GM12872 (cell line): ENCODE results near the gene TMPRSS6.

ENCODE experiments used
- CTCF ChIP-seq: IDR thresholded peaks from 3 replicates; pipeline ENCODE4 v1.5.1; 2011; ENCODE audit warnings: low read depth, mild to moderate bottlenecking, low read length, moderate library complexity; ENCODE audit not compliant: insufficient read depth

The TMPRSS6 gene

GRCh38 chr22:37054600-37055365, 54.7 kb downstream of the TMPRSS6 start:
- TF ChIP-seq CTCF = no peak

GRCh38 chr22:37054056-37054395, 55.5 kb downstream of the TMPRSS6 start:
- no peak for TF ChIP-seq CTCF

GRCh38 chr22:37053310-37054055, 56.0 kb downstream of the TMPRSS6 start:
- TF ChIP-seq CTCF = no peak

- TF ChIP-seq CTCF = no peak
Measured at GRCh38 chr22:37052386-37053309, 56.9 kb downstream of the TMPRSS6 start.

- no peak for TF ChIP-seq CTCF
Measured at GRCh38 chr22:37051391-37052385, 57.8 kb downstream of the TMPRSS6 start, which contains the start of gene KCTD17. Gene KCTD17, plus strand, starts transcription at chr22:37051742. Its CDS starts 19 bp downstream, at chr22:37051761.

- TF ChIP-seq CTCF = no peak
Measured at GRCh38 chr22:37050913-37051312, 58.6 kb downstream of the TMPRSS6 start.
